ENCODE results near the gene AIPL1. TPM values are rescaled to one million over a fixed set of nuclear protein-coding genes. Genes with fewer than 3 reads are reported as not detected.

AIPL1 gene, protein sequence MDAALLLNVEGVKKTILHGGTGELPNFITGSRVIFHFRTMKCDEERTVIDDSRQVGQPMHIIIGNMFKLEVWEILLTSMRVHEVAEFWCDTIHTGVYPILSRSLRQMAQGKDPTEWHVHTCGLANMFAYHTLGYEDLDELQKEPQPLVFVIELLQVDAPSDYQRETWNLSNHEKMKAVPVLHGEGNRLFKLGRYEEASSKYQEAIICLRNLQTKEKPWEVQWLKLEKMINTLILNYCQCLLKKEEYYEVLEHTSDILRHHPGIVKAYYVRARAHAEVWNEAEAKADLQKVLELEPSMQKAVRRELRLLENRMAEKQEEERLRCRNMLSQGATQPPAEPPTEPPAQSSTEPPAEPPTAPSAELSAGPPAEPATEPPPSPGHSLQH
- total RNA-seq (2022; extraction: Qiagen RNA extraction; ENCODE audit: low read depth): not detected in 5 replicates

GRCh38 chr17:6435051-6435450, at the start of gene AIPL1:
AIPL1 (minus strand) TSS chr17:6435121; CDS start chr17:6435104, 17 bp downstream.

DNA sequence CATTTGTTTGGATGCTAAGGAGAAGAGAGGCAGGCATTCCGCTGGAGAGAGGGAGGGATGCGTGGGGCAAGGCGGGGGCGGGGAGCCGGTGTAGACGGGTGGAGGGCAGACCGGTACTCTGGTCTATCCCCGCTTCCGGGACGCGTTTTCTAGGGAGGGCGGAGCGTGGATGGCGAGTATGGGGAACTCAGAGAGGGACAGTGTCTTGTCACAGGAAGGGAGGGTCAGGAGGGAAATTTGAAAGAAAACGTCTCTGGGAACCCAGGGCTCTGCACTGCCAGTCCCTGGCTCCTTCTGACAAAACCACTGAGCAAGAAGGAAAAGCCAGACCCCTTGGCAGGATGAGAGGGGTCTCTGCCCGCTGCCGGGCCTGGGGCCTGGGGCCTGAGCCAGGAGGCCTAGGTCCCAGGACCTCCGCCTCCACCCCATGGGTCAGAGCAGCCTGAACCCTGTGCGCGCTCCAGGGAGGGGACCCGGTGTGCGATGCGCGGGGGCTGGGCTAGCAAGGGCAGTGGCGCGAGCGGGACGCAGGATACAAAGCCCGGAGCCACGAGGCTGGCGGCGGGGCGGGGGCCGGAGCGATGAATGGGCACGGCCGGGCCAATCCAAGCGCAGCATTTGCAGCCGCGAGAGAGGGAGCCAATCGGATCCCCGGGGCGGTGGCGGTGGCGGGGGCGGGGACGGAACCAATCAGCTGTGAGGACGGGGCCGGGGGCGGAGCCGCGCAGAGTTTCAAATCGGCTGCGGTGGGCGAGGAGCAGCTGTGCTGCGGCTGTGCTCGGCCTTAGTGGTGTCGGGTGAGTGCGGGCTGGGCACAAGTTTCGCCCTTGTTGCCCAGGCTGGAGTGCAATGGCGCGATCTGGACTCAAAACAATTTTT, 9.0 kb upstream of the AIPL1 start, which contains the start of gene PIMREG:
PIMREG (plus strand) TSS at position 764 of the 879 bp plus-strand sequence. CDS start 656 bp downstream, outside the sequence.

Other genes starting within 250 kb of the AIPL1 start
- 35.2 to 47.7 TPM (median 44.9 TPM) in 5 replicates for gene PIMREG, start 9.3 kb upstream of the AIPL1 start, total RNA-seq (2022; extraction: Qiagen RNA extraction; ENCODE audit: low read depth)
- gene PITPNM3, start 121.4 kb upstream of the AIPL1 start, total RNA-seq (2022; extraction: Qiagen RNA extraction; ENCODE audit: low read depth): 1.6 to 2.2 TPM (median 1.8 TPM) in 5 replicates
- 16.2 to 19.8 TPM (median 19.1 TPM) in 5 replicates for gene KIAA0753, start 205.6 kb upstream of the AIPL1 start, total RNA-seq (2022; extraction: Qiagen RNA extraction; ENCODE audit: low read depth)
- gene TXNDC17, start 205.9 kb upstream of the AIPL1 start, total RNA-seq (2022; extraction: Qiagen RNA extraction; ENCODE audit: low read depth): 406 to 453 TPM (median 425 TPM) in 5 replicates
- gene MED31, start 216.5 kb upstream of the AIPL1 start, total RNA-seq (2022; extraction: Qiagen RNA extraction; ENCODE audit: low read depth): 26.4 to 37.0 TPM (median 33.1 TPM) in 5 replicates
- 2.0 to 3.5 TPM (median 3.2 TPM) in 5 replicates for gene C17orf100, start 216.6 kb upstream of the AIPL1 start, total RNA-seq (2022; extraction: Qiagen RNA extraction; ENCODE audit: low read depth)

All from A549 treated with RU486 at 1 μM for 4 hours (cell line).